Thoracic aorta (tissue), 2 donors: ENCODE measurements around the gene NDUFS7. TPM values are rescaled to one million over a fixed set of nuclear protein-coding genes. Genes with fewer than 3 reads are reported as not detected.

Source experiments
- ATAC-seq: fragments of 150-250 bp; one replicate; pipeline ENCODE4 v1.8.0; 2017; ENCODE audit warnings: low read depth; ENCODE audit not compliant: insufficient number of reproducible peaks, low FRiP score
- DNase-seq: peaks from one replicate; pipeline ENCODE4 v3.0.0-alpha.2; 2020; ENCODE audit warnings: low spot score
- H3K27ac ChIP-seq, 2 donors: fragments of 200-600 bp; sonication (generic); 1 replicate in 1 of 2; 2 replicates in 1 of 2; pipeline ENCODE4 v1.5.1; 2016; ENCODE audit warnings: mild to moderate bottlenecking in 2 of 2, moderate library complexity in 2 of 2
- H3K27me3 ChIP-seq: fragments of 200-600 bp; sonication (generic); replicated peaks from 2 replicates; pipeline ENCODE4 v1.6.0; 2016; ENCODE audit warnings: mild to moderate bottlenecking; ENCODE audit not compliant: insufficient read depth
- H3K36me3 ChIP-seq: fragments of 200-600 bp; sonication (generic); one replicate; pipeline ENCODE4 v1.5.1; 2016
- H3K4me1 ChIP-seq, 2 donors: fragments of 200-600 bp; sonication (generic); 1 replicate in 1 of 2; 2 replicates in 1 of 2; pipeline versions ENCODE4 v1.5.1 to v1.6.0; 2016; ENCODE audit warnings: low read depth in 2 of 2, mild to moderate bottlenecking in 1 of 2; ENCODE audit not compliant: control insufficient read depth in 1 of 2
- H3K4me3 ChIP-seq: fragments of 200-600 bp; sonication (generic); 2 replicates; pipeline ENCODE4 v1.5.1; 2016; ENCODE audit warnings: mild to moderate bottlenecking
- H3K9me3 ChIP-seq: fragments of 200-600 bp; sonication (generic); 2 replicates; pipeline ENCODE4 v1.5.1; 2016
- total RNA-seq, 2 donors: library from RNA; depleted of rRNA; stranded (reverse); fragments of >200 nt; gene quantifications; one replicate each; pipeline versions ENCODE4 v1.1.0 to v1.2.3, GENCODE V29; 2016
- TF ChIP-seq, protein P1 (sequence below): fragments of 200-600 bp; sonication (generic); IDR thresholded peaks from one replicate; pipeline ENCODE4 v1.5.1; 2019; ENCODE audit warnings: antibody characterized with exemption

The NDUFS7 gene
- total RNA-seq, 2 donors from 2014 or later, result 83.3 to 110 TPM

DNA sequence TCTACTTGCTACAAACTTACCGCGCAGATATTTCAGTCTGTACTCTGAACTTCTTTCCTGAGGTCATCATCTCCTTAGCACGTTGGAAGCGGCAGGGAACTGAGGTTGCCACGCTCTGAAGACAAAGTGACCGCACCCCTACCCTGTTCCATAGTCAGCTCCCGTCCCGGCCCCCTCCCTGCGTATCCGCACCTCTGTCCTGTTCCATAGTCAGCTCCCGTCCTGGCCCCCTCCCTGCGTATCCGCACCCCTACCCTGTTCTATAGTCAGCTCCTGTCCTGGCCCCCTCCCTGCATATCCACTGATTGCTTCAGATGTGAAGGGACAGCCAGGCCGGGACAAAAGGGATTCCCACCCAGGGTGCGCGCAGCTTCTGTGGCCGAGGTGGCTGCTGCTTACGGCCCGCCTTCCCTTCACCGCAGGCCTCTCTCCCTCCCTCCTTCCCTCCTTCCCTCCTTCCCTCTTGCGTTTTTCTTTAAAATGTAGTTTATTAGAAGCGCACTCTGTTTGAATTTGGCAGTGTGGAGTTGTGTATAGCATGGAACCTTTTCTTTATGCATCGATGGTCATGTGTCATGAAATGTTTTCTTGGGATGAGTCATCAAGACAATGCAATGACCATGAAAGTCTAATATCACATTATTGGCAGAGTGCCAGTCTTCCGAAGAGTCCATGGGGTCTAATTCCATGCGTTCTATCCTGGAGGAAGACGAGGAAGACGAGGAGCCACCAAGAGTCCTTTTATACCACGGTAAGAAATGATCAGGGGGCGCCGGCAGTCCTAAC lies 21.9 kb upstream of the NDUFS7 start:
- ATAC-seq, result no peak
- H3K27ac ChIP-seq, result peak overlapping the region; percentile 65 to 71

DNA sequence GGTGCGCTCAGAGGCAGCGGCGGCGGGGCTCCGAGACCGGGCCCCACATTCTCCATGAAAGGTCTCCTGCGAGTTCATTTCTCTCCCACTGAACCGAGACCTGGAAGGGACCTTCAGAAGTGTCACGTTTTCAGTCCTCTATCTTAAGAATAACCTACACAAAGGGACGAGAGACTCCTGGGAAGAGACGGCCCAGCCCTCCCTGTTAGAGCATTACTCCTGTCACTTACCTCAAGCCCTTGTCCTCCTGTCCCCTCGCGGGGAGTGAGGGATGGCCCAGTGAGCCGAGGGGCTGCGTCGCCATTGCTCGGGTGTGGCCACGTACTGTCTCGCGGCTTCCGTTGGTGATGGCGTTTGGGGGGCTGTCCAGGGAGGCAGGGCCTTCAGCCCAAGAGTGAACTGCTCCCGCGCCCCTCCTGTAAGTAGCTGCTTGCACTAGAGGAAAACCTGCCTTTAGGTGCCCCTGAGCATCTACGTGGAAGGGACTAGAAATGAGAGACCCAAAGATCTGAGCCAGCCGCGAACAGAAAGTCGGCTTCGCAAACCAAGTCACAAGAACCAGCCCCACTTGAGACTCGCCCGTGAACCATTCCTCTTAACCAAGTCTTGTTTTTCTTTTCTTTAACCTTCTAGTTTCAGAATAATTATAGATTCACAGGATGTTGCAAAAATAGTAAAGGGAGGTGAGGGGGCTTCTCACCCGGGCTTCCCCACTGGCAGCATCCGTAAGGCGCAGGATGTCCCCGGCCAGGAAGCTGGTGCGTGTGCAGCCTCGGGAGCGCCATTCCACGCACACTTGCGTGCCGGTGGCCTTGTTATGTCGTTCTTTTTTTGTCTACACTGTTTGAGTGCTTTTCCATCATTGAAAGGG lies 21.1 kb upstream of the NDUFS7 start:
- Histone ChIP-seq H3K4me3 (no peak overlapping the region), H3K27ac (no peak overlapping the region), H3K4me1 (peaks cover 7 to 47% of the 10 kb centered on the region in 2 donors), H3K36me3 (peaks cover 29% of the 10 kb centered on the region), H3K27me3 (no peaks in the 10 kb centered on the region), H3K9me3 (no peaks in the 10 kb centered on the region)
- DNase-seq (no peak), ATAC-seq (no peak)
- TF ChIP-seq, protein P1, sequence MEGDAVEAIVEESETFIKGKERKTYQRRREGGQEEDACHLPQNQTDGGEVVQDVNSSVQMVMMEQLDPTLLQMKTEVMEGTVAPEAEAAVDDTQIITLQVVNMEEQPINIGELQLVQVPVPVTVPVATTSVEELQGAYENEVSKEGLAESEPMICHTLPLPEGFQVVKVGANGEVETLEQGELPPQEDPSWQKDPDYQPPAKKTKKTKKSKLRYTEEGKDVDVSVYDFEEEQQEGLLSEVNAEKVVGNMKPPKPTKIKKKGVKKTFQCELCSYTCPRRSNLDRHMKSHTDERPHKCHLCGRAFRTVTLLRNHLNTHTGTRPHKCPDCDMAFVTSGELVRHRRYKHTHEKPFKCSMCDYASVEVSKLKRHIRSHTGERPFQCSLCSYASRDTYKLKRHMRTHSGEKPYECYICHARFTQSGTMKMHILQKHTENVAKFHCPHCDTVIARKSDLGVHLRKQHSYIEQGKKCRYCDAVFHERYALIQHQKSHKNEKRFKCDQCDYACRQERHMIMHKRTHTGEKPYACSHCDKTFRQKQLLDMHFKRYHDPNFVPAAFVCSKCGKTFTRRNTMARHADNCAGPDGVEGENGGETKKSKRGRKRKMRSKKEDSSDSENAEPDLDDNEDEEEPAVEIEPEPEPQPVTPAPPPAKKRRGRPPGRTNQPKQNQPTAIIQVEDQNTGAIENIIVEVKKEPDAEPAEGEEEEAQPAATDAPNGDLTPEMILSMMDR, result no peak

More for the DNA sequence above, 21.9 kb upstream of the NDUFS7 start:
- Histone ChIP-seq H3K9me3 (no peaks in the 10 kb centered on the region), H3K4me3 (peak overlapping the region; percentile 58), H3K27me3 (no peaks in the 10 kb centered on the region), H3K36me3 (peaks cover 28% of the 10 kb centered on the region), H3K4me1 (peaks cover 8 to 48% of the 10 kb centered on the region in 2 donors)
- DNase-seq, result no peak
- TF ChIP-seq, protein P1, result no peak

DNA sequence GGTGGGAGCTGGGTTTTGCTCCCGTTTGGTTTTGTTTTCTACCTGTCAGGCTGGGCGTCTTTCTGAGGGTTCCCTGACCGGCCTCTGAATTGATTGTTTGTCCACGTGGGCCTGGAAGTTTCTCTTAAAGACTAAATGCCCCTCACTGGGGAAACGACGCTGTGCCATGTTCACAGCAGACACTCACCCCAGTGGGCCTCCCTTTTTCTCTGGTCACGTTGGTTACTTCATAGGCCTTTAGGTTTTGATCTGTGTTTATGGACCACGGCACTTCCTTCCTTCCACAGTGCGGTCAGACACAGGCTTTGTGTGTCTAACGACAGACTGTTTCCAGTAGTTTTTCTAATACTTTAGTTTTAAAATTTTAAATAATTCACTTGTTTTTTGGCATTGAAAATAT lies 20.1 kb upstream of the NDUFS7 start:
- no peak for ATAC-seq
- TF ChIP-seq, protein P1, result no peak
- H3K36me3 ChIP-seq, result peaks cover 33% of the 10 kb centered on the region

DNA sequence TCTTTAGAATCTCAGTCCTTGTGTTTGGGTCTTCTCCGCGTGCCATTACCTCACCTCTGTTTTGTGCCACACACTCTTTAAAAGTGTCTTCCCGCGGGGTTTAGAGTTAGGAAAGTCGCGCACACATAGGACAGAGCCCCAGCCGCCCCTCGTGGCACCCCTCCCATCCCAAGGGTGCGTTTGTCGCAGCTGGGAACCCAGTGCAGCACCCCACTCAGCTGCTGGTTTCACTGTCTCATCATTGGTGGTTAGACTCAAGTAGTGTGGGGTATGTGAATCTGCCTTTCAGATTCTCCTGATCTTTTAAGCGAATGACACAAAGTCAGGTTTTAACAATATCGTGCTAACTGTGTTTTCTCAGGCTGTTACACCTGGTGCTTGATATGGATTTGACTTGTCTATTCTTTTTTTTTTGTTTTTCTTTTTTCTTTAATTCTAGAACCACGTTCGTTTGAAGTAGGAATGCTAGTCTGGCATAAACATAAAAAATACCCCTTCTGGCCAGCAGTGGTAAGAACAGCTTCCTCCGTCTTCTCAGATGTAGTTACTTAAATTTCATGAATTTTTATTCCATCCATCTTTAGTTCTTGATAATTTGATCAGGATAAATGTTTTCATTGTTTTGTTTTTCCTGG lies 19.5 kb upstream of the NDUFS7 start:
- no peaks in the 10 kb centered on the region for H3K27me3 ChIP-seq
- H3K4me3 ChIP-seq, result no peak overlapping the region
- TF ChIP-seq, protein P1, result no peak
- peaks cover 37% of the 10 kb centered on the region for H3K36me3 ChIP-seq
- ATAC-seq (no peak), DNase-seq (no peak)
- no peak overlapping the region for H3K27ac ChIP-seq
- no peaks in the 10 kb centered on the region for H3K9me3 ChIP-seq
- peaks cover 7 to 46% of the 10 kb centered on the region in 2 donors for H3K4me1 ChIP-seq

More for the DNA sequence above, 20.1 kb upstream of the NDUFS7 start:
- H3K4me3 ChIP-seq, result no peak overlapping the region
- H3K9me3 ChIP-seq, result no peaks in the 10 kb centered on the region
- H3K4me1 ChIP-seq, result peaks cover 7 to 46% of the 10 kb centered on the region in 2 donors
- no peak for DNase-seq
- H3K27ac ChIP-seq, result no peak overlapping the region
- no peaks in the 10 kb centered on the region for H3K27me3 ChIP-seq
